ENCODE results near the gene PC. TPM values are rescaled to one million over a fixed set of nuclear protein-coding genes. Genes with fewer than 3 reads are reported as not detected.

The PC gene
- total RNA-seq, 4 donors from 2014 or later: 91.0 to 240 (median 134) TPM

DNA sequence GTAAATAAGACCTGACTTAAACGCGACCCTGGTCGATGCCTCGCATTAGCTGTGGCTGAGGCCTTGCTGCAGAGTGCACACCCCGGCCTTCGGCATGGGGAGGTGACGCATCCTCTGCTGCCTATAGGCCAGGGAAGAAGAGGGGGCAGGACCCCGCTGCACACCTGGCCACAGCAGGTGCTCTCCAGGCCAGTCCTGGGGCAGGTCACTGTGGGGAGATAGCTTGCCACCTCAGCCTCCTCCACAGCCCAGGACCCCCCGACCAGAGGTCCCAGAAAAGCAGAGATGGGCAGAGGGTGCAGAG is 88.7 kb downstream of the PC start:
- DNase-seq (ENCODE audit: low spot score) (no peak), ATAC-seq (ENCODE audit: low FRiP score) (no peak)

DNA sequence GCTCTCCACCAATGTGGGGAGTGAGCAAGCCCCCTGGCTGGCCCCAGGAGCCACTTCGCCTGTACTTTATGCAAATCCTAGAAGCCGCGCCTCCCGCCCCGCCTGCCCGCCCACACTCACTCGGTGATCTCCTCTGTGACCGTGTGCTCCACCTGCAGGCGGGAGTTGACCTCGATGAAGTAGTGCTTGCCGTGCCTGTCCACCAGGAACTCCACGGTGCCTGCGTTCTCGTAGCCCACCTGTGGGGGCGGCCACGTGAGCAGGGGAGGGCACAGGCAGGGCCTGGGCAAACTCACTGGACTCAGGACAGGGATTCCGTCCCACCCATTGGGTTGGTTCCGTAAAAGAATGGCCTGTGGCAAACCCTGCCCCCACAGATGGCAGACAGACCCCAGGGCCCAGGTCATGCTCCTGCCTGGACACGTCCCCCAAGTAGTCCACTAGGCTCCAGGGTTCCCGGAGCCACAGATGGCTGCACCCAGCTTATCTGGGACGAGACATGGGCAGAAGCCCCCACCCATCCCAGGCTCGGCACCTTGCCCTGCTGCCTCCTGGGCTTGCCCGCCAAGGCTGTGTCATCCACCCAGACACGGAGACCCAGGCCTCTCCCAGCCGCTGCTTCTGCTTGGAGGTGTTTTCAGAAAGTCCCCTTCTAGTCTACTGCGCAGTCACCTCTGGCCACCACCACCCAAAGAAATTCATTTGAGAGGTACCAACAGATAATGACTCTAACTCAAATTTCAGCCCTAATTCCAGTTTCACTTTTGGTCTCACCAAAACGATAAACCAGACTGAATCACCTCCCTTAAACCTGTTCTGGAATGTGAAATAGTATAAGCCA is 89.2 kb downstream of the PC start:
- ATAC-seq (ENCODE audit: low FRiP score) (peak; percentile 28), DNase-seq (ENCODE audit: low spot score) (no peak)
- TF ChIP-seq, protein P1, sequence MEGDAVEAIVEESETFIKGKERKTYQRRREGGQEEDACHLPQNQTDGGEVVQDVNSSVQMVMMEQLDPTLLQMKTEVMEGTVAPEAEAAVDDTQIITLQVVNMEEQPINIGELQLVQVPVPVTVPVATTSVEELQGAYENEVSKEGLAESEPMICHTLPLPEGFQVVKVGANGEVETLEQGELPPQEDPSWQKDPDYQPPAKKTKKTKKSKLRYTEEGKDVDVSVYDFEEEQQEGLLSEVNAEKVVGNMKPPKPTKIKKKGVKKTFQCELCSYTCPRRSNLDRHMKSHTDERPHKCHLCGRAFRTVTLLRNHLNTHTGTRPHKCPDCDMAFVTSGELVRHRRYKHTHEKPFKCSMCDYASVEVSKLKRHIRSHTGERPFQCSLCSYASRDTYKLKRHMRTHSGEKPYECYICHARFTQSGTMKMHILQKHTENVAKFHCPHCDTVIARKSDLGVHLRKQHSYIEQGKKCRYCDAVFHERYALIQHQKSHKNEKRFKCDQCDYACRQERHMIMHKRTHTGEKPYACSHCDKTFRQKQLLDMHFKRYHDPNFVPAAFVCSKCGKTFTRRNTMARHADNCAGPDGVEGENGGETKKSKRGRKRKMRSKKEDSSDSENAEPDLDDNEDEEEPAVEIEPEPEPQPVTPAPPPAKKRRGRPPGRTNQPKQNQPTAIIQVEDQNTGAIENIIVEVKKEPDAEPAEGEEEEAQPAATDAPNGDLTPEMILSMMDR (IDR thresholded peaks at IDR 0.05): no peak

More for the DNA sequence above, 88.7 kb downstream of the PC start:
- TF ChIP-seq, protein P1 (IDR thresholded peaks at IDR 0.05): no peak

DNA sequence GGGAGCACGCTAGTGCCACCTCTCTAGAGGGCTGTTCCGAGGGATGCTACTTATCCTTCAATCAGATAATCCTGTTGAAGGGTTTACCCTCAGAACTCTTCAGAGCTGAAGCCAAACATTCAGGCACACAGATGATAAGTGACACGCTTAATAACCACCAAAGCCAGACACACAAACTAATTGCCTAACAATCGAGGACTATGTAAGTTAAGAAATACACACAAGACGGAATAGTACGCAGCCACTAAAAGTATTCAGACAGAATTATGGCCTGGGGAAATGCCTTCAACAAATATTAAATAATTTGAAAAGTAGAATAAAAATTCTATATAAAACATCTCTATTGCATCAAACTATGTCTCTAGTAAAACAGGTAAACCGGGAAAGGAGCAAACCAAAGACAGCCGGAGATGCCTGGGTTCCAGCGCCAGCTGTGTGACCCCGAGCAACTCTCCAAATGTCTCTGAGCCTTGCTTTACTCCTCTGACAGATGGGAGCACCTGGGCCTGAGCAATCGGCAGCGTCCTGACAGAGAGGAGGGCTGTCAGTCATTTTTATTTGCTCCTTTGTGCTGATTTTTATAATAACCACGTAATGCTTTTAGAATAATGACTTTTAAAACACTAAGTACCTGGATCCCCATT is 90.0 kb downstream of the PC start:
- TF ChIP-seq, protein P1 (IDR thresholded peaks at IDR 0.05): no peak
- DNase-seq (ENCODE audit: low spot score) (no peak), ATAC-seq (ENCODE audit: low FRiP score) (no peak)

DNA sequence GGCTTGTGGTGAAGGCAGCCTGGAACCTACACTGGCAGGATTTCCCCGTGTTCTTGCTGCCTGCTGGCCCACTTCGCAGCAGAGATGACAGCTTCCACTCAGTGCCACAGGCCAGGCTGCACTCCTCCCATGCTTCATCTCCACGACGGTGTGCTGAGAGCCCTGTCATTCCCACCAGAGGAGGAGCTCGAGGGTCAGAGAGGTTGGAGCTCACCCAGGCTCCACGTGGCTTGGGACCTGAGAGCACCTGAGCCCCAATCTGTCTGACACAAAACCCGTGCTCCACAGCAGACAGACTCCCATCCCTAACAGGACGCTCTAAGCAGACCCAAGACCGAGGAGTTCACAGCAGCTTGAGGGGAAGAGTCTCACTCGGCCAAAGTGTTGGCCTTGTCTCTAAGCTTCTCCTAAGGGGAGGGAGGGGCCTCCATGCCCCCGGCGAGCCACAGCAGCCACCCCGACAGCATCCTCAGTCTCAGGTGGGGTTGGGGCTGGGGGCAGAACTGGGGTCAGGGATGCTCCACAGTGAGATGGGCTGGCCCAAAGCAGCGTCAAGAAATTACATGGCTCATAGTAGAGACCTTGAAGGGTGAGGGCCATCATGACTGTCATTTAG is 90.7 kb downstream of the PC start:
- TF ChIP-seq, protein P1 (IDR thresholded peaks at IDR 0.05): no peak
- ATAC-seq (ENCODE audit: low FRiP score) (no peak), DNase-seq (ENCODE audit: low spot score) (no peak)

DNA sequence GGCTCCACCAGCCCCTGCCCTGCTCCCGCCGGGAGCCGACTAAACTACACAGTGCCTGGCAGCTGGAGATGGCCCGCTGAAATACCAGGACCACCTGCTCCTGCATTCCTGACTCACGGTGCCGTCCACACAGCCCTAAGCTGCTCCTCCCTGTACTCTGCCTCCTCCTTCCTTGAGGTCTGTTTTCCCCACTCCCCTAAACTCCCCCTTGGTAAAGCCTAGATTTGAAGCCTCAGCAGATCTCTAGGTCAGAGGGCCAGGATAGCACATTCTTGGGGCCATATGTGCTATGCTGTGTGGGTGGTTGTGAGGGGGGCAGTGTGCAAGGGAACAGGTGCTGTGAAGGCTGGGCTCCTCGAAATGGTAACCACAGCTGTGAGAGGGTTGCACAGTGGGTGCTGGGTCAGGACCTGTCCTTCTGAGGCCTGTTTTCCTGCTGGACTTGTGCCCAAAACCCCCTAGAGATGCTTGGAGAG is 91.6 kb downstream of the PC start:
- ATAC-seq (ENCODE audit: low FRiP score) (no peak), DNase-seq (ENCODE audit: low spot score) (no peak)
- TF ChIP-seq, protein P1 (IDR thresholded peaks at IDR 0.05): no peak

DNA sequence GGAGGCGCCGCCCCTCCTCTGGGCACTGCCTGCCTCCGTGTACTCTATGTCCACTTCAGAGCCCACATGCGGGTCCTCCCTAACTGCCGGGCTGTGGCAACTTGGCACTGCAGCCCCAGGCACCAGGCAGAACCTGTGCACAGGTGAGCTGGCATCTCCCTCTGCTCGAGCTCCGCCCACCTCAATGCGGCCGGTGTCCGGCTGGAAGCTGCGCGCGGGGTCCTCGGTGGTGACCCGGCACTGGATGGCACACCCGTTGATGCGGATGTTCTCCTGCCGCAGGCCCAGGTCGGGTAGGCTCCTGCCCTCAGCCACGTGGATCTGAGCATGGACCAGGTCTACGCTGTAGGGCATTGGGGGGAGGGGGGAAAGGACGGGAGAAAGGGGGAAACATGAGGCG is 92.2 kb downstream of the PC start:
- ATAC-seq (ENCODE audit: low FRiP score) (no peak), DNase-seq (ENCODE audit: low spot score) (no peak)
- TF ChIP-seq, protein P1 (IDR thresholded peaks at IDR 0.05): no peak
